Jurkat, Clone E6-1 (cell line): ENCODE measurements around the gene ATP10A.

Experiments used
- DNase-seq: peaks from one replicate; pipeline ENCODE4 v3.0.0-alpha.2; 2011; ENCODE audit warnings: low read depth, low spot score
- H3K4me3 ChIP-seq: 2 replicates; pipeline ENCODE4 v1.5.1; 2011; ENCODE audit warnings: mild to moderate bottlenecking, low read length, control low read depth, moderate library complexity

Gene ATP10A

GRCh38 chr15:25735550-25736384 lies 127.4 kb downstream of the ATP10A start:
- no peak overlapping the region for H3K4me3 ChIP-seq
- DNase-seq, result no peak

GRCh38 chr15:25734680-25735355 lies 128.3 kb downstream of the ATP10A start:
- no peak for DNase-seq
- no peak overlapping the region for H3K4me3 ChIP-seq

- H3K4me3 ChIP-seq, result no peak overlapping the region
- DNase-seq, result no peak
Measured at GRCh38 chr15:25733856-25734679, 129.1 kb downstream of the ATP10A start.

- no peak overlapping the region for H3K4me3 ChIP-seq
- DNase-seq, result no peak
Measured at GRCh38 chr15:25733036-25733855, 129.9 kb downstream of the ATP10A start.

- no peak for DNase-seq
Measured at GRCh38 chr15:25732191-25732590, 130.9 kb downstream of the ATP10A start.

GRCh38 chr15:25731411-25731810 lies 131.7 kb downstream of the ATP10A start:
- DNase-seq, result no peak
- H3K4me3 ChIP-seq, result no peak overlapping the region

More at GRCh38 chr15:25732191-25732590, 130.9 kb downstream of the ATP10A start:
- H3K4me3 ChIP-seq, result no peak overlapping the region

- DNase-seq, result no peak
- H3K4me3 ChIP-seq, result no peak overlapping the region
Measured at GRCh38 chr15:25730918-25731317, 132.2 kb downstream of the ATP10A start.

GRCh38 chr15:25728816-25729215 lies 134.3 kb downstream of the ATP10A start:
- no peak for DNase-seq
- no peak overlapping the region for H3K4me3 ChIP-seq

GRCh38 chr15:25727867-25728600 lies 135.1 kb downstream of the ATP10A start:
- H3K4me3 ChIP-seq, result no peak overlapping the region
- DNase-seq, result no peak

GRCh38 chr15:25727116-25727515 lies 136.0 kb downstream of the ATP10A start:
- DNase-seq, result no peak
- no peak overlapping the region for H3K4me3 ChIP-seq

- no peak for DNase-seq
- H3K4me3 ChIP-seq, result no peak overlapping the region
Measured at GRCh38 chr15:25725758-25726157, 137.4 kb downstream of the ATP10A start.

- DNase-seq, result no peak
- no peak overlapping the region for H3K4me3 ChIP-seq
Measured at GRCh38 chr15:25724899-25725298, 138.2 kb downstream of the ATP10A start.

GRCh38 chr15:25721605-25721955 lies 141.5 kb downstream of the ATP10A start:
- H3K4me3 ChIP-seq, result no peak overlapping the region
- no peak for DNase-seq

GRCh38 chr15:25719101-25719985 lies 143.8 kb downstream of the ATP10A start:
- no peak for DNase-seq
- H3K4me3 ChIP-seq, result no peak overlapping the region

- H3K4me3 ChIP-seq, result no peak overlapping the region
Measured at GRCh38 chr15:25718597-25718996, 144.5 kb downstream of the ATP10A start.

GRCh38 chr15:25718169-25718536 lies 145.0 kb downstream of the ATP10A start:
- no peak for DNase-seq
- no peak overlapping the region for H3K4me3 ChIP-seq

More at GRCh38 chr15:25718597-25718996, 144.5 kb downstream of the ATP10A start:
- DNase-seq, result no peak

GRCh38 chr15:25717457-25718168 lies 145.5 kb downstream of the ATP10A start:
- H3K4me3 ChIP-seq, result no peak overlapping the region
- no peak for DNase-seq
